Measurements from ENCODE around the gene USP12. TPM values are rescaled to one million over a fixed set of nuclear protein-coding genes. Genes with fewer than 3 reads are reported as not detected.
"Not testable (repeated sequence)": the region's sequence is repeated elsewhere in the genome, so short reads cannot be mapped to it uniquely, and the experiment has no call there.

USP12 gene
- total RNA-seq, 1 donor from 2014 or later = 24.9 TPM

DNA sequence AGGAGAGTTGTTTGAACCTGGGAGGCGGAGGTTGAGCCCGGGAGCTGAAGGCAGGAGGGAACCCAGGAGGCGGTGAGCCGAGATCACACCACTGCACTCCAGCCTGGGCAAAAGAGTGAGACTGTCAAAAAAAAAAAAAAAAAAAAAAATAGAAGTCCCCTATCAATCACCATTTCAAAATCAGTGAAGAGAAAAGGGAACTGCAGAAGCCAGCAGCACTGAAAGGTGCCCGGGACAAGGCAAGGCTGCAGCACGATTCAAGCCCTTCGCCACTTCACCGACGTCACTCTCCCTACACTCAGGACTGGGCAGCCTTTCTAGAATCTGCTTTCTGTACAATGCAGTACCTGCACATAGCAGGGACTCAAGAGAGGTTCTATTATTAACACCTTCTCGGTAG, 21.9 kb upstream of the USP12 start:
- Mint-ChIP-seq H3K36me3 (ENCODE audit: unreplicated experiment) (no peaks in the 10 kb centered on the region), H3K27me3 (ENCODE audit: unreplicated experiment) (peaks cover 2% of the 10 kb centered on the region), H3K4me1 (ENCODE audit: low read depth, unreplicated experiment) (peaks cover 2% of the 10 kb centered on the region), H3K27ac (ENCODE audit: unreplicated experiment) (no peak overlapping the region), H3K4me3 (ENCODE audit: unreplicated experiment) (no peak overlapping the region), H3K9me3 (ENCODE audit: unreplicated experiment) (no peaks in the 10 kb centered on the region)
- TF ChIP-seq, protein P1, sequence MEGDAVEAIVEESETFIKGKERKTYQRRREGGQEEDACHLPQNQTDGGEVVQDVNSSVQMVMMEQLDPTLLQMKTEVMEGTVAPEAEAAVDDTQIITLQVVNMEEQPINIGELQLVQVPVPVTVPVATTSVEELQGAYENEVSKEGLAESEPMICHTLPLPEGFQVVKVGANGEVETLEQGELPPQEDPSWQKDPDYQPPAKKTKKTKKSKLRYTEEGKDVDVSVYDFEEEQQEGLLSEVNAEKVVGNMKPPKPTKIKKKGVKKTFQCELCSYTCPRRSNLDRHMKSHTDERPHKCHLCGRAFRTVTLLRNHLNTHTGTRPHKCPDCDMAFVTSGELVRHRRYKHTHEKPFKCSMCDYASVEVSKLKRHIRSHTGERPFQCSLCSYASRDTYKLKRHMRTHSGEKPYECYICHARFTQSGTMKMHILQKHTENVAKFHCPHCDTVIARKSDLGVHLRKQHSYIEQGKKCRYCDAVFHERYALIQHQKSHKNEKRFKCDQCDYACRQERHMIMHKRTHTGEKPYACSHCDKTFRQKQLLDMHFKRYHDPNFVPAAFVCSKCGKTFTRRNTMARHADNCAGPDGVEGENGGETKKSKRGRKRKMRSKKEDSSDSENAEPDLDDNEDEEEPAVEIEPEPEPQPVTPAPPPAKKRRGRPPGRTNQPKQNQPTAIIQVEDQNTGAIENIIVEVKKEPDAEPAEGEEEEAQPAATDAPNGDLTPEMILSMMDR (IDR thresholded peaks at IDR 0.05; ENCODE audit: partially characterized antibody, unreplicated experiment) = no peak
- no peak for DNase-seq

DNA sequence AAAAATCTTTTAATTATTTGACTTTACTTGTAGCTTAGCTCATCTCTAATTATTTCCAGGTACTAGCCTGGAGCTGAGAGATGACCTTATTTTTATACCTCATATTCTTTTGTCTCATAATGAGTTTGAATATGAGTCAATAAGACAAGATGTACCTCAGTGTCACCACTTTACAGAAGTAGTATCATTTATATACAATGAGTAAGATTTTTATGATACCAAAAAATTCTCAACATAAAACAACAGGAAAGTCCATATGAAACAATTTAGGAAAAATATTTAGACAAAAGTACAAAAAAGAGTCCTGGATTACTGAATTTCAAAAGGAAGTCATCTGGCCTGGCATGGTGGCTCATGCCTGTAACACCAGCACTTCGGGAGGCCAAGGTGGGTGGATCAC, 21.4 kb upstream of the USP12 start:
- DNase-seq = no peak
- Mint-ChIP-seq H3K9me3 (ENCODE audit: unreplicated experiment) (no peaks in the 10 kb centered on the region), H3K27ac (ENCODE audit: unreplicated experiment) (no peak overlapping the region), H3K27me3 (ENCODE audit: unreplicated experiment) (peaks cover 2% of the 10 kb centered on the region), H3K4me1 (ENCODE audit: low read depth, unreplicated experiment) (peaks cover 2% of the 10 kb centered on the region), H3K36me3 (ENCODE audit: unreplicated experiment) (no peaks in the 10 kb centered on the region), H3K4me3 (ENCODE audit: unreplicated experiment) (no peak overlapping the region)
- TF ChIP-seq, protein P1 (IDR thresholded peaks at IDR 0.05; ENCODE audit: partially characterized antibody, unreplicated experiment) = no peak

DNA sequence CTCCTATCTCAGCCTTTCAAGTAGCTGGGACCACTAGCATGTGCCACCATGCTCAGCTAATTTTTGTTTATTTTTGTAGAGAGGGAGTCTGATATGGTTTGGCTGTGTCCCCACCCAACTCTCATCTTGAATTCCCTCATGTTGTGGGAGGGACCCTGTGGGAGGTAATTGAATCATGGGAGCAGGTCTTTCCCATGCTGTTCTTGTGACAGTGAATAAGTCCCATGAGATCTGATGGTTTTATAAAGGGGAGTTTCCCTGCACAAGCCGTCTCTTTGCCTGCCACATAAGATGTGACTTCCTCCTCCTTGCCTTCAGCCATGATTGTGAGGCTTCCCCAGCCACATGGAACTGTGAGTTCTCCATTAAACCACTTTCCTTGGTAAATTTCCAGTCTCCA, 20.8 kb upstream of the USP12 start:
- H3K27me3 Mint-ChIP-seq (ENCODE audit: unreplicated experiment); H3K4me1 Mint-ChIP-seq (ENCODE audit: low read depth, unreplicated experiment); H3K9me3 Mint-ChIP-seq (ENCODE audit: unreplicated experiment); H3K27ac Mint-ChIP-seq (ENCODE audit: unreplicated experiment); H3K36me3 Mint-ChIP-seq (ENCODE audit: unreplicated experiment); H3K4me3 Mint-ChIP-seq (ENCODE audit: unreplicated experiment); DNase-seq: not testable (repeated sequence)

DNA sequence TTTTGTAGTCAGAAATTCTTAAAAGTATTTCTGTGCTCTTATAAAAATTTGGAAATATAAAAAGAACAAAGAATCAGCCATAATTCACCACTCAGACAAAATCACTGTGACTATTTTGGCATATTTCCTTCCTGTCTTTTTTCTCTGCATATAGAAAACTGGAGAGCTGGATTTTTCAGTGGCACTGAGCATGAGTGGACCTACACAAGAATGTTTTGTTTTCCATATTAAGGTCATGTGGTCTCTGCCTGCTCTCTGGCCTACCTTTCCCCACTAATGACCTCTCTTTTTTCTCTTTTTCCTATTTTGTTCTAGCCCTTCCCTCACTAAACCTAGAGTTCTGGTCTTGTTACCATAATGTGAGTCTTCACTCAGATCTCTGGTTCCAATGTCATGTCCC, 17.6 kb upstream of the USP12 start:
- H3K27me3 Mint-ChIP-seq (ENCODE audit: unreplicated experiment) = peaks cover 2% of the 10 kb centered on the region

DNA sequence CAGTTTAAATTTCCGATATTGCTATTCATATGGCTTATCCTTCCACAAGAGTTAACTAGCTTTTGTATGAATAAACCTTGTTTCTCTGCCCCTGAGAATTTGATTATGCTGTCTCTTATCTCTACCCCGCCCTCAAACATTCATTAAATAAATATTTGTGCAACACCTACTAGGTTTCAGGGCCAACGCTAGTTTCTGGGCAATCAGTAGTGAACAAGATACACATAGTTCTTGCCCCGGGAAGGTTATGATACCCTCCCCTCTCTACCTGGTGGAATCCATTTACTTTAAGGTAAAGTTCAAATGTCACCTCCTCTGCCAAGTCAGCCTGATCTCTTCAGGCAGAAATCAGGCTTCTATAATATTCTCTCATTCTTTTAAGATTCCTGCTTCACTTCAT, 16.6 kb upstream of the USP12 start:
- H3K4me3 Mint-ChIP-seq (ENCODE audit: unreplicated experiment) = no peak overlapping the region

More for the DNA sequence above, 17.6 kb upstream of the USP12 start:
- Mint-ChIP-seq H3K9me3 (ENCODE audit: unreplicated experiment) (no peaks in the 10 kb centered on the region), H3K4me3 (ENCODE audit: unreplicated experiment) (no peak overlapping the region), H3K4me1 (ENCODE audit: low read depth, unreplicated experiment) (peaks cover 1% of the 10 kb centered on the region), H3K36me3 (ENCODE audit: unreplicated experiment) (no peaks in the 10 kb centered on the region), H3K27ac (ENCODE audit: unreplicated experiment) (no peak overlapping the region)
- TF ChIP-seq, protein P1 (IDR thresholded peaks at IDR 0.05; ENCODE audit: partially characterized antibody, unreplicated experiment) = no peak
- DNase-seq = no peak

More for the DNA sequence above, 16.6 kb upstream of the USP12 start:
- H3K27me3 Mint-ChIP-seq (ENCODE audit: unreplicated experiment) = peaks cover 2% of the 10 kb centered on the region
- TF ChIP-seq, protein P1 (IDR thresholded peaks at IDR 0.05; ENCODE audit: partially characterized antibody, unreplicated experiment) = no peak
- H3K9me3 Mint-ChIP-seq (ENCODE audit: unreplicated experiment) = no peaks in the 10 kb centered on the region
- H3K4me1 Mint-ChIP-seq (ENCODE audit: low read depth, unreplicated experiment) = peaks cover 1% of the 10 kb centered on the region
- no peak for DNase-seq
- H3K36me3 Mint-ChIP-seq (ENCODE audit: unreplicated experiment) = no peaks in the 10 kb centered on the region
- no peak overlapping the region for H3K27ac Mint-ChIP-seq (ENCODE audit: unreplicated experiment)

All from glutamatergic neuron (in vitro differentiated cells).